Measurements from ENCODE around the gene COL4A2.

Gene COL4A2

GRCh38 chr13:110322126-110322827, 15.2 kb downstream of the COL4A2 start:
- no peak for DNase-seq (ENCODE audit: low read depth)

GRCh38 chr13:110322828-110323171, 15.7 kb downstream of the COL4A2 start:
- no peak for DNase-seq (ENCODE audit: low read depth)

- DNase-seq (ENCODE audit: low read depth) = no peak
Measured at GRCh38 chr13:110323172-110323891, 16.2 kb downstream of the COL4A2 start.

- no peak for DNase-seq (ENCODE audit: low read depth)
Measured at GRCh38 chr13:110324026-110324749, 17.1 kb downstream of the COL4A2 start.

- no peak for DNase-seq (ENCODE audit: low read depth)
Measured at GRCh38 chr13:110326263-110326904, 19.3 kb downstream of the COL4A2 start.

- no peak for DNase-seq (ENCODE audit: low read depth)
Measured at GRCh38 chr13:110327051-110327721, 20.1 kb downstream of the COL4A2 start.

GRCh38 chr13:110328573-110328972, 21.5 kb downstream of the COL4A2 start:
- DNase-seq (ENCODE audit: low read depth) = no peak

GRCh38 chr13:110329258-110329657, 22.2 kb downstream of the COL4A2 start:
- DNase-seq (ENCODE audit: low read depth) = no peak

- peak; percentile 71 for DNase-seq (ENCODE audit: low read depth)
Measured at GRCh38 chr13:110329798-110330461, 22.8 kb downstream of the COL4A2 start.

GRCh38 chr13:110330491-110331011, 23.5 kb downstream of the COL4A2 start:
- peak; percentile 82 for DNase-seq (ENCODE audit: low read depth)

- DNase-seq (ENCODE audit: low read depth) = peak; percentile 57
Measured at GRCh38 chr13:110331362-110331761, 24.3 kb downstream of the COL4A2 start.

- DNase-seq (ENCODE audit: low read depth) = no peak
Measured at GRCh38 chr13:110332750-110333149, 25.7 kb downstream of the COL4A2 start.

GRCh38 chr13:110333837-110334236, 26.8 kb downstream of the COL4A2 start:
- no peak for DNase-seq (ENCODE audit: low read depth)

GRCh38 chr13:110334256-110334655, 27.2 kb downstream of the COL4A2 start:
- no peak for DNase-seq (ENCODE audit: low read depth)

GRCh38 chr13:110334841-110335490, 27.9 kb downstream of the COL4A2 start:
- no peak for DNase-seq (ENCODE audit: low read depth)

- no peak for DNase-seq (ENCODE audit: low read depth)
Measured at GRCh38 chr13:110336108-110336507, 29.0 kb downstream of the COL4A2 start.

GRCh38 chr13:110336681-110337080, 29.6 kb downstream of the COL4A2 start:
- DNase-seq (ENCODE audit: low read depth) = peak; percentile 41

GRCh38 chr13:110337247-110337646, 30.2 kb downstream of the COL4A2 start:
- no peak for DNase-seq (ENCODE audit: low read depth)

- peak; percentile 79 for DNase-seq (ENCODE audit: low read depth)
Measured at GRCh38 chr13:110338441-110339101, 31.5 kb downstream of the COL4A2 start.

- DNase-seq (ENCODE audit: low read depth) = no peak
Measured at GRCh38 chr13:110339263-110339662, 32.2 kb downstream of the COL4A2 start.
